Activated CD4-positive, alpha-beta T cell treated with anti-CD3 and anti-CD28 coated beads, Interleukin-10, Interleukin-2, amounts not matched to agents 100 ng/mL and 50 ng/mL, durations not matched to agents 16 hours and 8 hours (primary cell): ENCODE measurements around the gene UBE2I.
"Not testable (repeated sequence)": the region's sequence is repeated elsewhere in the genome, so short reads cannot be mapped to it uniquely, and the experiment has no call there.

Source experiments
- DNase-seq: peaks from one replicate; pipeline ENCODE4 v3.0.0-alpha.2; 2020

UBE2I gene

DNA sequence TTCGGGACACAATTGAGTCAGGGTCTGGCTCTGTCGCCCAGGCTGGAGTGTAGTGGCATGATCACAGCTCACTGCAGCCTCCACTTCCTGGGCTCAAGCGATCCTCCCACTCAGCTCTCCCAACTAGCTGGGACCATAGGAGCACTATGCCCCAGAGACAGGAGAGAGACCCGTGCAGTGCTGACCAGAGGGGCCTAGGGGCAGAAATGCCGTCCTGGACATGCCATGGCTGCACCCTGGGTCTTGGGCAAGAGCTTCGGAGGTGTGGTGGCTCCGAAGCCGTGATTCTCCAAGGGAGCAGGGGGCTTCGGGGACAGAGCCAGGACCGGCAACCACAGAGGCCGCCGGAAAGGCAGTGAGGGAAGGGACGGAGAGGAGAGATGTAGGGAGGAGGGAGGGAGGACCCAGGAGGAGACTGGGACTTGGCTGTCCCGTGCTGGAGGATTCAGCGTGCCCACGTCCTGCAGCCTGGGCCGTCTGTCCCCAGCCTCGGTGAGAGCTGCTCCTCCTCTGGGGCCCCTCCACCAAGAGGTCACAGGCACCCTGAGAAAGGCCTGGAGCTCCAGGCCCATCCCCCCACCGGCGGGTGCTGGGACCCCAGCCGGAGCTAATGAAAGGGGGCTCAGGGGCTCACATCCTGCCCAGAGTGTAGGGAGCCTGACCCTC lies 31.7 kb upstream of the UBE2I start:
- DNase-seq: no peak

GRCh38 chr16:1278477-1278876 lies 31.0 kb upstream of the UBE2I start:
- no peak for DNase-seq

DNA sequence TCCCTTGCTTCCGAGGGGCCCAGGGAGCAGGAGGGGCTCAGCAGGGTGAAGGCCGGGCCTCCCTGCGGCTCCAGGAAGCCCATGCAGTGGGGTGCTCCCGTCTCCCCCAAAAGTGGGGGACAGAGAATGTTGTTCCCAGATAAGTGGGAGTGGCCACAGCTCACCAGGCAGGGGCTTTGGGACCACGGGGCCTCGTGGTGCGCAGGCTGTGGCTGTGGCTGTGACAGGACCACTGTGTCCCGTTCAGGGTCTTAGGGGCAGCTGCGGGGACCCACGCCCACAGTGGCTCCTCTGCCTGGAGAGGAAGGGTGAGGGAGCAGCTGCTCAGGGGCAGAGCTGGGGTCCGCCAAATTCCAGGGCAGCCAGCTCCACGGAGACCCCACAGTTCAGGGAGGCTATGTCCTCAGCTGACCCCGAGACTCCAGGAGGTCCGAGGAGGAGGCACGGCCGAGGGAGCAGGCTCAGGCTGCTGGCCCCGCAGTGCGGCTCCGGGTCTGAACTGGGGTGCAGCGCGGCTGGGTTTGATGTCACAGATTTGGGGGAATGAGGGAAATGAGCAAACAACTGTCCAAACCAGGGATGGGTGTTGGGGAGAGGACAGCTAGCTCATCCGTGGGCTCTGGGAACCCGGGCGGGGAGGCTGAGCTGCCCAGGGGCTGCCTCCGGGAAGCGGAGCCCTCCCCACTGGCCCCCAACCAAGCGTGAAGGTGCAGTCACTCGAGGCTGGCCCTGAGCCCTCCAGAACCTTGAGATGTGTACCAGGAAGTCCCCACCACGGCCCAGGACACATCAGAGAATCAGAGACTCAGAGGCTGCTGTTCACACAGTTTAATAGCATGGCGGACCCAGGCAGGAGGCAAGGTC lies 30.1 kb upstream of the UBE2I start:
- no peak for DNase-seq

DNA sequence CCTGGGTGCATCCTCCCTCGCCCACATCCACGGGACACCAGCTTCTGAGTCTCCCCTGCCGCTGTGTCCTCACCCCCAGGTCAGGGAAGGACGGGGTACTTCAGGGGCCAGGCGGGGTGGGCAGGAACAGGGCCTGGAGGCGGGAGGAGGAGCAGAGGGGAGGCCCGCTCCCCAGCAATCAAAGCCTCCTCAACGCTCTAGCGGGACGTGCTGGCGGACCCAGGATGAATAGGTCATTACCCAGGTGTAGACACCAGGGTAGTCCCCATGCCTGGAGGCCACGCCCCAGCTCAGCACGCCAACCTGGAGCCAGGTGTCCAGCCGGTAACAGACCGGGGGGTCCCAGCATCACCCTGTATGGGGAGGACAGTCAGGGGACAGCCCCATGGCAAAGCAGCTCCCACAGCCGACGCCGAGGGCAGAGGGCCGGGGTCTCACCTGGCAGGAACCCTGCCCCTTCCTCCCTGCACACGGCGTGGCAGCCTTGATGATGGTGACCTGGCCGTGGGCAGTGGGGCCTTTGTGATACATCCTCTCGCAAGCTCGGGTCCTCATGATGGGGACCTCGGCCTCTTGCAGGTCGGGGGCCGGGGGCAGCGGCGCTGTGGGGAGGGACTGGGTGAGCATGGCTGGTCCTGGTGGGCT lies 29.4 kb upstream of the UBE2I start:
- no peak for DNase-seq

- no peak for DNase-seq
Observed at GRCh38 chr16:1280783-1281182, 28.7 kb upstream of the UBE2I start.

DNA sequence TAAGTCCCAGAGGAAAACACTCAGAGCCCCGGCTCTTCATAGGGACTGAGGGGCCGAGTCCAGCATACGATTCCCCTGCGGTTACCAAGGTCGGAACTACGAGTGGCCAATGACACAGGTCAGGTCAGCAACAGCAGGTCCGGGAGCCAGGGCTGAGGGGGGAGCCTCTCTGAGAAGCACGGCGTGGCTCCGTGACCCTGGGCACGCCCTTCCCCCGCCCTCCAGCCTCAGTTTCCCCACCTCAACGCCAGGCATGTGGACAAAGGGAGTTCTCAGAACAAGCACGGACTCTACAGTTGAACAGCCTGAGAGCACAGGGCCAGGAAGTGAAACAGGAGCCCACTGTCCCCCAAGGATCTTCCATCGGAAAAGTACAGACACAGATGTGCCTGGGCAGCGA lies 27.9 kb upstream of the UBE2I start:
- DNase-seq: no peak

- DNase-seq: no peak
Observed at GRCh38 chr16:1282324-1282973, 27.0 kb upstream of the UBE2I start.

GRCh38 chr16:1283296-1283695 lies 26.1 kb upstream of the UBE2I start:
- no peak for DNase-seq

DNA sequence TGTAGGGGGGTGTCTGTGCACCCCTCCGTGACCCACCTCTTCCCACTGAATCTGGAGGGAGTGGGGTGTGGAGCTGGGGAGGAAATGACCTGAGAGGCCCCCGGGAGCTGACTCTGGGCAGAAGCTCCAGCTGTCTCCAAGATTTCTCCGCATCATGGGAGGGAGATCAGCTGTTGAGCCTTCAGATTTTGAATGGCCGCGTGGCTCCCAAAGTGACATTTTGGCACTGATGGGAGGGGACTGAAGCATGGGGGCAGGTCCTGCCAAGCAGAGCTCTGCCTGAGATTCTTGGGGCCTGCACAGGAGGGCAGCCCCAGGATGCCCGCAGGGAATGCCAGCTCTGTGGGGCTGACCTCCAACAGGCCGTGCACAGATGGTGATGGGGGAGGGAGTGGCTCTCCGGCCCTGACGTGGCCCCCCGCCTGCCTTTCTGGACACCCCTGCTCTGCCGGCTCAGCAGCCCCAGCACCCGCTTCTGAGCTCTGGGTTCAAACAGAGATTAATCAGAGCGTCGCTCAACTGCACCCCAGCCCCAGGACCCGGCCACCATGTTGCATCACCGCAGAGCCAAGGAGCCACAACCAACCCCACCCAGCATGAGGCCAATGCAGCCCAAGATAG lies 25.3 kb upstream of the UBE2I start:
- no peak for DNase-seq

GRCh38 chr16:1285669-1286512 lies 23.5 kb upstream of the UBE2I start:
- DNase-seq: no peak

GRCh38 chr16:1286513-1287094 lies 22.8 kb upstream of the UBE2I start:
- DNase-seq: no peak

- no peak for DNase-seq
Observed at GRCh38 chr16:1287982-1288670, 21.3 kb upstream of the UBE2I start.

DNA sequence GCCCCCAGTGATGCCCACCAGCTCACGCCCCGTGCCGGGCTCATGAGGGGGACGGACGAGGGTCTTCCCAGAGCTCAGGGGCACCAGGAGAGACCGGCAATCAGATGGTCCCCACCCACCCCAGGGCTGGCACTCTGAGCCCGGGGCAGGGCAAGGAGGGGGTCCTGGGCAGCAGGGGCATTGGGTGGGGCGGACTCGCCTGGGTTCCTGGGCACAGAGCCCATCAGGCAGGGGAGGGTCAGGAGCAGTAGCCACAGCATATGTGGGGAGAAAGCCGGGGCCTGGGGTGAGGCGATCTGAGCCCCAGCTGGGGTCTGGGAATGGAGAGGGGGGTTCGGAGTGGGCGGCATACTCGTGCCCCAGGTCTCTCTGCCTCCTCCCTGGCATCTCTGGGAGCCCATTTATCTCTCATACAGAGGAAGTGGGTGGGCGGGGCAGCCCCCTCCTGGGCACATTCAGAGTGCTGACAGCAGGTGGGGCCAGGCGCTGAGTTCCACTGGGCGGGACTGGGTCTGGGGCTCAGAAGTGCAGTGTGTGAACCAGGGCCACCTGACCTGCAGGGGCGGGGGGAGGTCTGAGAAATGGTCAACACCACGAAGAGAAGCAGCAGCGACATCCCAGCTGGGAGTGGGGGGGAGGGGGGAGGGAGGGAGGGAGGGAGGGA lies 20.5 kb upstream of the UBE2I start:
- no peak for DNase-seq

GRCh38 chr16:1289477-1289866 lies 20.0 kb upstream of the UBE2I start:
- no peak for DNase-seq

DNA sequence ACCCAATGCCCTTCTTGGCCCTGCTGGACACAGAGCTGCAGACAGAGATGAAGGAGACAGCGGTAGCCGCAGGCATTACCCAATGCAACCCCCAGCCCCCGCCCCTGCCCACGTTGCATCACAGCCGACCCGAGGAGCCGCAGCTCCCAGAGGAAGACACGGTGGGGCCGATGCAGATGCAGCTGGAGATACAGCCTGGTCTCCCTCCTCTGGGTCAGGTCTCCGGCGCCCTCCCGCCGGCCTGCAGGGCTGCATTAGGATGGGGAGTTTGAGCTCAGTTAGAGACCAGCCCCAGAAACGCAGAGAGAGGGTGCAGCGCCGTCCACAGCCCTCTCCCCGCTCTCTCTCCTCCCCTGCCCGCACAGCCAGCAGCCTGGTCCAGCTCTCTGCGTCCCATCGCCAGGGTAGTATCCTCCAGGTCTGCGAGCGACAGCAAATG lies 19.4 kb upstream of the UBE2I start:
- DNase-seq: no peak

- no peak for DNase-seq
Observed at GRCh38 chr16:1290860-1291575, 18.4 kb upstream of the UBE2I start.

DNA sequence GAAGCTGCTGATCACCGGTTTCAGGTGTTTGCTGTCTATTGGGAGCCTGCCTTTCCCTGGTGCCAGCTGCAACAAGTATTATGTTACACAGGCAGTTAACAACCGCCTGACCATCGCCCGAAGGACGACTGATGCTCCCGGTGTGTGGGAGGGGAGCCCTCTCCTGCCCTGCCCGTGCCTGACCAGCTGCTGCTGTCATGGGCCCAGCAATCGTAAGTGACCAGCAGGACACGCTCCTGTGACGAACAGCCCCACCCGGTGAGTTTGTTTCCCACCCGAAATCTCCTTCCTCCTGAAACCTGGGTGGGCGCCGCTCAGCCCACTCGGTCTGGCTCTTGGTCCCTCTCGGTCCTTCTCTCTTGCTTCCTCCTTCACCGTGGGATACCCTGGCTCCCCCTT lies 17.9 kb upstream of the UBE2I start:
- no peak for DNase-seq

DNA sequence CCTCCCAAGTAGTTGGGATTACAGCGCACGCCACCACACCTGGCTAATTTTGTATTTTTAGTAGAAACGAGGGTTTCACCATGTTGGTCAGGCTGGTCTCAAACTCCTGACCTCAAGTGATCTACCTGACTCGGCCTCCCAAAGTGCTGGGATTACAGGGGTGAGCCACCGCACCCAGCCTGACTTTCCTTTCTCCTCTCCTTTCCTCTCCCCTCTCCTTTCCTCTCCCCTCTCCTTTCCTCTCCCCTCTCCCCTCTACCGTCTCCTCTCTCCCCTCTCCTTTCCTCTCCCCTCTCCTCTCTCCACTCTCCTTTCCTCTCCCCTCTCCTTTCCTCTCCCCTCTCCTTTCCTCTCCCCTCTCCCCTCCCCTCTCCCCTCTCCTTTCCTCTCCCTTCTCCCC lies 17.2 kb upstream of the UBE2I start:
- DNase-seq: not testable (repeated sequence)

GRCh38 chr16:1292808-1293207 lies 16.6 kb upstream of the UBE2I start:
- not testable (repeated sequence) for DNase-seq
